COLO829 (cell line): Measurements from ENCODE around the gene DNAH8.

ENCODE experiments used
- DNase-seq: peaks from one replicate; pipeline ENCODE4 v3.0.0; 2012; ENCODE audit warnings: low spot score

DNAH8 gene

DNA sequence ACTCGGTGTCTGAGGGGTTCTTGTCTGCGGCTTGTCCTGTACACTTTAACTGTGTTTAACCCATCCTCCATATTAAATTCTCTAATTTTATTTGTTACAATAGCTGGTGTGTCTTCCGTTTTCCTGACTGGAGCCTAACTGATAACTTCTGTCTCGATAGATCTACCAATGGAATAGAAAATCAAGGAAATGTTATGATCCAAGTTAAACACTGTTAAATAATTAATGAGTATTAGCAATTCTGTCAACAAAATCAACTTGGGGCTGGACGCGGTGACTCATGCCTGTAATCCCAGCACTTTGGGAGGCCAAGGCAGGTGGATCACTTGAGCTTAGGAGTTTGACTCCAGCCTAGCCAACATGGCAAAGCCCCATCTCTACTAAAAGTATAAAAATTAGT, 81.7 kb downstream of the DNAH8 start:
- DNase-seq, result no peak

DNA sequence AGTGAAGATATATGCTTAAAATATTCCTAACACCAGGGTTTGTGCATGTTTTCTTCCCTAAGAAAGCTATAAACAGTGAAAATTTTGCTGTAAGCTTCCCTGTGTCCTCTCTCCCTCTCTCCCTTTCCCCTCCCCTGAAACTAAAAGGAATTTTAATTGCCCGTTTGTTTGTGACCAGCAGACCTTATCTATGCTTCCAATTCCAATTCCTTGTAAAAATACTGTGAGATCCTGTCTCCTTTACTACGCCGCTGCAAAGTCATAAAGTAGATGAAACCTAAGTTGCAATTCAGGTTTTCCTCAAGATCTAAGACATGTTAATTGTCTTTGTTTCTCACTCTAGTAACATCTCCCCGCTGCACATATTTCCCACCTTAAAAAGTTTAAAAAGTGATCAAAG, 82.3 kb downstream of the DNAH8 start:
- no peak for DNase-seq

DNA sequence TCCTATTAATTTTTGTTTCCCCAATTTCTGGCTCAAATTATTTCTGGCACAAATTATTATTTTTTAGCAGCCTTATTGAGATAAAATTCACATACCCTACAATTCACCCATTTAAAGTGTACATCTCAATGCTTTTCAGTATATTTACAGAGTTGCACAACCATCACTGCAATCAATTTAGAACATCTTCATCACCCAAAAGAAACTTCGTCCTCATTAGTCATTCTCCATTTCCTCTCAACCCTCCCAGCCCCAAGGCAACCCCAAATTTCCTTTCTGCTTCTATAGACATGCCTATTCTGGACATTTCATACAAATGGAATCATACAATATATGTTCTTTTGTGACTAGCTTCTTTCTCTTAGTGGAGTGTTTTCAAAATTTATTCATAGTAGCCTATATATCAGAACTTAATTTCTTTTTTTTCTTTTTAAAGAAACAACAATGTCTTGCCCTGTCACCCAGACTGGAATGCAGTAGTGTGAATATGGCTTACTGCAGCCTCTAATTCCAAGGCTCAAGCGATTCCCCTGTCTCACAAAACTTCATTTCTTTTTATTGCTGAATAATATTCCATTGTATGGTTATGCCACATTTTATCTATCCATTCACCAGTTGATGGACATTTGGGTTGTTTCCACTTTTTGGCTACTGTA, 84.5 kb downstream of the DNAH8 start:
- DNase-seq, result no peak

DNA sequence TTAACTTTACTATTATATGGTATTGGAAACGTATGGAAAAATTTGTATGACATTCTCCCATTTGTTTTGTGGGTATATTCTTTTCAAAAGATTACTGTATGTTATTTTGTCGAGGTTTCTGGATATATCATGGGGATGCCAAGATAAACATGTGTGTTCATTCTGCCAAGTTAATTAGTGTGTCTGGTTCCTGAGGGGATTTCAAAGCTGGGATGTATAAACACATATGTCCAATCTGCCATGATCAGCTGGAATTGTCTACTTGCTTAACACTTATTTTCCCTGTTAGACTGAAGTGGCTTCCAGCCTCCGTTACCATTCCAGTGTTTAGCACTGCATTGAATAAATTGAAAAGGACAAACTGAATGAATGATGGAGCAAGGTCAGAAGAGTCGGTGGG, 86.2 kb downstream of the DNAH8 start:
- no peak for DNase-seq

DNA sequence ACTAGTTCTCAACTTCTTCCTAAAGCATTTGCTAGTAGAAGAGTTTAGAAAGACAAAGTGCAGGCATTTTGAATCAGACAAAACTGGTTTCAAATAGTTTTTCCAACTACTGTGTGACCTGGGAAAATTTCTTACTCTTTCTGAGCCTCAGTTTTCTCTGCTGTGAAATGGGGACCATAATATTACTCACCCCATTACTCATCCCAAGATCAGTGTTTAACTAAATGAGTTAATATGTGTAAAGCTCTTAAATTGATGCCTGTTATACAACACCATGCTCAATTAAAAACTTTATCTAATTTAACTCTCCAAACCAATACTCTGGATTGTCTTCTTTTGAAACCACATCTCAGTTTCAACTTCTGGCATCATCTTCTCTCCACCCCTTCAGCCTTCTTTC, 87.4 kb downstream of the DNAH8 start:
- DNase-seq, result no peak

DNA sequence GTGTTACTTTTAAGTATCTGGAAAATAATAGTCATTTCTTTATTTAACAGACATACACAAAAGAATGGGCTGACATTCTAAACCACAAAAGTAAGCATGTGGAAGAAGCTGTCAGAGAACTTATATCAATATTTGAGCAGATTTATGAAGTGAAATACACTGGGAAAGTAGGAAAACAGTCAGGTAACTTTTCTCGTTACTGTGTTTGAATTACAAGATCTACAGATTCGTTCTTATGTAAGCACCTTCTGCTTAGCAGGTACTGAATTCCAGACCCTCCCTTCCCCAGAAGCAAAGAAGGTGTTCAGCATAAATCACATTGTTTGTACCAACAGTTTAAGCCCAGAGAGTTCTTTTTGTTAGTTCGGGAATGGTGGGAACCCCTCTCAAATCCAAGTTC, 88.0 kb downstream of the DNAH8 start:
- no peak for DNase-seq

DNA sequence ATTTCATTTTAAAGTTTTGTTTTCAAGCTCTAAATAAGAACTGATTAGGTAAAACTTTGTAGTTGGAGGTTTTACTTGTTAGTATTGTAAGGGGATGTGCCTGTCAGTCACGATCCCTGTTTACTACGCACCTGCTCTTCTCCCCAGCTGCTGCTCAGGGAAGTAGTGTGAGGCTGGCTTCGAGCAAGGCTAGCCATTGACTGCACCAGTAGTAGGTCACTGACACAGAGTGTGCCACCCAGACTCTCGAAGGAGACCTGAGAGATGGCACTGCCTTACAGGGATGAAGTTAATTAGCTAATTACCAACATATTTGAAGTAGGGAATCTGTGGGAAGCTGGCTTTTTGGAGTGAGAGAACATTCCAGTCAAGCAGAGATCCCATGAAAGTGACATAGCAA, 89.2 kb downstream of the DNAH8 start:
- DNase-seq, result no peak

DNA sequence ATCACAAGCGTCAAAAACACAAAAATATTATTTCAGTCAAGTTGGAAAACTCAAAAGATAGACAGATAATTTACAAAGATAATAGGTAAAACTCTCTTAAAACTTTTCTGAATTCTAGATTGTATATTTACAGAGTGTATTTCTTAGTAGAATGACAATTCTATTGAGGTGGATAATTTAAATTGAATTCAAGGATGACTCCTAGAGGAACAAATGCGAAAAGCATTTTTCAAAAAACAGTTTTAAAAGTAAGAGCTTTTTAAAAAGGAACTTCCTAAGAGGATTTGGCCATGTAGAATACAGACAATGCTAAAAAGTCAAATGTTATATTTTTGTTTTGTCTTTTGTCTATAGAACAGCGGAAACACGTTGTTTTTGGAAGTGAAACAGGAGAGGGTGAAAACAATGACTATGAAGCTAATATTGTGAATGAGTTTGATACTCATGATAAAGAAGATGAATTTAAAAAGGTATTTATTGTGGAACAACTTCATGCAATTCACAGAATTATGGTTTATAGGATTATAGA, 90.1 kb downstream of the DNAH8 start:
- no peak for DNase-seq

DNA sequence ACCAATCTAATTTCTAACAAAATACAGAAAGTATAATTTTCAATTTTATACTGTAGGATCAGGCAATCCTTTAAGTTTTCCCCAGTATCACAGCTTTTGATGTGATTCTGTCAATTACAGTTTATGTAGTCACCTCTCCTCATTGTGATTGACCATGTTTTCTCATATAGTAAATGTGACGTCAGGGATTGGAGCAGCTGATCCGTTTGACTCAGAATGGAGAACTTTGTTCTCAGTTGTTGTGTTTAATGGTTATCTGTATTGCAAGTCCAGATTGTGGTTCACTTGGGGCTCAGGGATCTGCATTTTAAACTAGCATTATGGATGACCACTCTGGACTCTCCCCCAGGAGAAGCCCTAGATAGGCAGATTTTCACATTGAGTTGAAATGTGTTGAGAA, 90.6 kb downstream of the DNAH8 start:
- DNase-seq, result peak; percentile 13

DNA sequence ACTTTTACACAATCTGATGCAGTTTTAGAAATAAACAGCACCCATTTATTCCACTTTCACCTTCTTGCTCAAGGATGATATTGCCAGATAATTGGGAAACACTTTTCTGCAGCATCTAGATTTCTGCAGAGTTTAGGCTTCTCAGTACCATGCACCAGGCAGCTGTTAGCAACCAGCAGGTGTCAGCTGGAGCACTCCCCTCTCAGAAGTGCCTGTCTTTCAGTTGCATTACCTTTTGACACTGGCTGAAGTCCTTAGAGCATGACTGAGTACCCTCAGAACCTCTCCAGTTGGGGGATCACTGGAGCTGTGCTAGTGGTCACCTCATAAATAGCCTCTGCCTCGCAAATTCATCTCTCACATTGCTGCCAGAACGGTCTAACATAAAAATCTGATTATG, 91.2 kb downstream of the DNAH8 start:
- no peak for DNase-seq

DNA sequence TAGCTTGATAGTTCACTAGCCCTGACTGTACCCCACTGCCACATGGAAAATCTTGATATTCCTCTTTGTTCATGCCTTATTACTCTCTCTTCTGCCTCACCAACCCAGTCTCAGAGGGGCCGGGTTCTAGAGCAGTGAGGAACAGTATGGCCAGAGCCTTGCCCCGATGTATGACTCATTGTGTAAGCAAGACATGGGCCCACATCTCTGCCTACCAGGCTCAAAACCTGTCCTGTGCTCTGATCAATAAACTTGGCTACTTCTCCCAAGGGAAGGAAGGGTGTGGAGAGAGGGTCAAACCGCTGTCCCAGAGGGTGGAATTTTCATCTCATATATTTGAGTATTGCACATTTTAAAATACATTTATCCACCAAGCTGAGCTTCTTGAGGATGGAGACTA, 91.7 kb downstream of the DNAH8 start:
- DNase-seq, result no peak

DNA sequence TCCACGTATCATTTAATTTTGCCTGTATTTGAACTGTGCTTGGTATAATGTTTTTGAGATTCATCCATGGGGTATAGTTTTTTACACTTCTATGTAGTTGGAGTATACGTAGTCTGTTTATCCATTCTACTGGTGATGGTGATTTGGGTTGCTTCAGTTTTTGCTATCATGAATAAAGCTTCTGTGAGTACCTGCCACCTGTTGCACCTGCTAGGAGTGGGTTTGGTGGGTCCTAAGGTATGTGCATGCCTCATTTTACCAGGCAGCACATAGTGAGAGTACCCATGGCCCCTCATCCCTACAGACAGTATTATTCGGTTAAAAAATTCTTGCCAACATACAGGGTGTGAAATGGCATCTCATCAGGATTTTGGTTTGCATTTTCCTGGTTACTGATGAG, 92.9 kb downstream of the DNAH8 start:
- DNase-seq, result no peak

DNA sequence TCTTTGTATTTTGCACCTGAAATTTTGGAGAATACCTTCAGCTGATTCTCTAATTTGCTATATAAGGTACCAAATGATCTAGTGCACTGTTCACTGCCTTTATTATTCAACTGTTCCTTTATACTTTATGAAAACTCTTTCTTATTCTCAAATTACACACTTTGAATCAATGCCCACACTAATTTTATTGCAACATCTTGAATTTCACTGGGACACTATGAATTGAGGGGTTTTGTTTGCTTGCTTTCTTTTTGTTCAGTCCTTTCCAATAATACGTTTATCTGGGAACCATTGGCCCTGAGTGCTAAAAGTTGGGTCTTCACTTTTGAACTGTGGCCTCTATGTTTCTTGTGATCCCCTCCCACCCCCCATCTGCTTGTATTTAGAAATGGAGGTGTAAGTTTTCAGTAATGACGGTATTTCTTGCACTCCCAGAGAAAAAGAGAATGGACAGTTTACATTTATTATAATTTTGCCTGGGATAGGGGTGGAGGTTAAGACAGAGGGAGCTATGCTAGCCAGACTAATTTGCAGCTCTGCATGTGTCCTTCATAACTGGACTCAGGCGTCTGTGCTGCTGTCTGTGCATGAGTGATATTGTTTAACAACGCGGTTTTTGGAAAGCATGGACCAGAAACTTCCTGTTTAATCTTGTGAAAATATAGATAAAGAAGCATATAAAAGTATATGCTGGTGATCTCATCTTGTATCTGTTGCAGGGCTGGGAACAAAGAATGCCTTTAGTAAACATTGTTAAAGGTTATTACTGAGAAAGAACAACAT, 98.1 kb downstream of the DNAH8 start:
- DNase-seq, result no peak

DNA sequence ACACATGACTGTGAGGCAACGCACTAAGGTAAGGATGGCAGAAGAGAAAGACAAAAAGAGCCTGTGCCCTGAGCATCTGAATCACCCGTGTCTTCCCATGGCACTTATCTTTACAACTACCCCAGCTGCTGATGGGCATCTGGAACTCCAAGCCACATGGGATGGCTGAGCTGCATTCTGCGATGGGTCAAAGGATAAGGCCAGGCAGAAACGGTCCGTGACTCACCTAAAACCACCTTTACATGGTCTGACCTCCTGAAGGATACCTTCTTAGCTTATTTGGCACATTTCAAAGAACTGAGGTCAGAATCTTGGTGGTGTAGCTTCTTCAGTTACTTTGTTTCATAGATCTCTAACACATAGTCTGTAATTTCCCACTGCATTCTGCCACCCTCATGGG, 99.7 kb downstream of the DNAH8 start:
- no peak for DNase-seq

DNA sequence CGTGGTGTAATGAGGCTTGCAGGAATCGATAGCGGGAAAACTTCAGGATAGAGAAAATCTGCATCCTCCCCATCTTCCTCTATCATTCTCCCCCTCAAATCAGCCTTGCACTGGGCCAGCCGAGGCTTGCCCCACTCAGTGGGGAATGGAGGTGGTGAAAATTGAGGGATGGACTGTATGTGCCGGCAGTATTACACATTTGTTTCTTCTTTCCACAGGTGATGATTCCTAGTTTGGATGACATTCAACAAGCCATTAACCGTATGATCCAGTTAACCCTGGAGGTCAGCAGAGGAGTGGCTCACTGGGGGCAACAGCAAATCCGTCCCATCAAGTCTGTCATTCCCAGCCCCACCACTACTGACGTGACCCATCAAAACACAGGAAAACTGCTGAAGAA, 100.1 kb downstream of the DNAH8 start:
- no peak for DNase-seq

DNA sequence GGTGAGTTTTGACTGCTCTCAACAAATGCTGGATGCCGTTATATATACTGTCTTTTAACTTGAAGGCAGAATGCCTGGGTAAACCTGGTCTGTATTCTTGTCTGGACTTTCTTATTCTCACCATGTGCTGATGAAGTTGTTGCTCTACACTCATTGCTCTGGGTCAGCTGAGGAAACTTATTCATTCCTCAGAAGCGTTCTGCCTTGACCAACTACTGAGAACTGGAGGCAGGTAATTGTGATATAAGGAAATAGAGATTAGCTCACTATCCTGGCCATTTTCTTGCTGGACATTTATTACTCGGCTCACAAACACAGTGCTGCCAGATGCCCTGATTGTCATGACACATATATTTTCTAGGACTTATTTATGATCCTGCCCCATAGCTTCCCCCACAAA, 103.6 kb downstream of the DNAH8 start:
- no peak for DNase-seq

DNA sequence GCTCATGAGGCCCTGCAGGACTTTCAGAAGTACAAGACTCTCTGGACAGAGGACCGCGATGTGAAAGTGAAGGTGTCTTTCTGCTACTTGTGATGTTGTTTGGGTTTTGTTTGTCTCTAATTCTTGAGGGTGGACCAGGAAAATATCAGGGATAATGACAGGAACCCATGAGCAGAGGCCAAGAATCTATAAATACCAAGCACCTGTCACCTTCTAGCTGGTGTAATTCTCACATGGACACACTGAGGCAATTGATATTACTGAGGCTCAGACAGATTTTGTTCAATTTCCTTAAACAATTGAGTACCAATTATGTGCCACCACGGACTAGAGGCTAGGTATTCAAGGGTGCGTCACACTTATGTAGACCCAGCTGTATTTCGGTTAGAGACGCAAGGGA, 107.9 kb downstream of the DNAH8 start:
- DNase-seq, result no peak

DNA sequence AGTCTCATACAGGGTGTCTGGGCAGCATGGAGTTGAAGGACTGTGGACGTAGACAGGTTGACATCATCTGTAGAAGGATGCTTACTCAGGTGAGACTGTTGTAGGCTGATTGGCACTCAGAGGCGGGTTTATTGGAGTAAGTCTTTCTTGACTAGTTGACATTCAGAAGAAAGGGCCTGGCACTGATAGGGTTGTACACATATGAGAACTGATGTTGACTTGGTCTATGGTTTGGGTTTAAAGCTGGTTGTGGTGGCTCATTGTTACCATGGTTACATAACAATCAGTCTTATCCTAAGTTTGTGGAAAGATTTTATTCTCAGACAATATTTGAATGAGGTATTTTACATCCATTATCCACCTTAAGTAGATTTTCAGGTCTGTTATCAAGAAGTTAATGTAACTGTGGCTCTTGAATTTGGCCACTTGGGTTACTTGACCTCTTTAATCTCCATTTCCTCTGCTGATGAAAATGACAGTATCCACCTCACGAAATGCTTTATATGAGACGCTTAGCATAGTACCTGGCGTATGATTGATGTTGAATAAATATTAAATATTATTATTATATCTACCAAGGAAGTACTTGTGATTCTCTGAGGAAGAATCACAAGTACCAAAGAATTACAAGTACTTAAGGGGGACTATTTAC, 109.3 kb downstream of the DNAH8 start:
- DNase-seq, result no peak

DNA sequence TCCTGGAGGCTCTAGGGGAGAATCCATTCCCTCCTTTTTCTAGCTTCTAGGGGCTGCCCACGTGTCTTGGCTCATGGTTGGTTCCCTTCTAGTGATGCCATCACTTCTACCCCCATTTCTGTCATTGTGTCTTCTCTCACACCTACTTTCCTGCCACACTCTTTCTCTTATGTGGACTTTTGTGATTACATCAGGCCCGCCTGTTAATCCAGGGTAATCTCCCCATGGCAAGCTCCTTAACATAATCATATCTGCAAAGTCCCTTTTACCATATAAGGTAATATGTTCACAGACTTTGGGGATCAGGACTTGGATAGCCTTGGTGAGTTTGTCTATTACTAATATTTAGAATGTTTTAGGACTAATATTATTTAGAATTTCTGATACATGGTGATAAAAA, 111.9 kb downstream of the DNAH8 start:
- no peak for DNase-seq

DNA sequence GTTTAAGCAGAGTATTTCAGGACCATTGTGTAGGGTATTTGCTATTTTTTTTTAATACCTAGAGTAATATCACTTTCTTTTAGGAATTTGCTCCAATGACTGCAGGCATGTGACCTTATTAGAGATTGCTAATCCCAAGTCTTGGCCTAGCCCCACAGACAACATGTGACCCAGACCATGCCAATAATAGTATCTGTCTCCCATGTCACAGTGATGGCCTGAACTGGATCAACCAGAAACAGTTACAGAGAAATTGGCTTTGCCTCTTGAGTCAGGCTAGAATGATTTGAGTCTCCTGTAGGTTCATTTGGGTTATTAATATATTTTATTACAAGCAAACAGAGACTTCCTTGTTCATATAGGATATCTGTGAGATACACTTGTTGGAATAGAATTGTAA, 116.8 kb downstream of the DNAH8 start:
- no peak for DNase-seq

DNA sequence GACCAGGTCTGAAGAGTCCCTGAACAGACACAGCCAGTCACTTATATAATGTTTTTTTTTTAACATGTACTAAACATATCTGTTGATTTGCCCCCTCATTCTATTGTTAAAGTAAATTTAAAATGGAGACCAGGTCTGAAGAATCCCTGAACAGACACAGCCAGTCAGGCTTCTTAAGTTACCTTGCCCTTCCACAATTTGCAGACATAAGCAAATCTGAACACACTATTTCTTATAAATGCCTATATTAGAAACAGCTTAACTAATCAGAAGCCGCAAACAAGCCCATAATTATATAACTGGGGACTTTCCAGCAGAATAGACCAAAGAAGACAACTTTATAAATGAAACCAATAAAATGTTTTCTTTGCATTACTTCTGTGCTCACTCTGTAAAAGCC, 118.2 kb downstream of the DNAH8 start:
- DNase-seq, result no peak

DNA sequence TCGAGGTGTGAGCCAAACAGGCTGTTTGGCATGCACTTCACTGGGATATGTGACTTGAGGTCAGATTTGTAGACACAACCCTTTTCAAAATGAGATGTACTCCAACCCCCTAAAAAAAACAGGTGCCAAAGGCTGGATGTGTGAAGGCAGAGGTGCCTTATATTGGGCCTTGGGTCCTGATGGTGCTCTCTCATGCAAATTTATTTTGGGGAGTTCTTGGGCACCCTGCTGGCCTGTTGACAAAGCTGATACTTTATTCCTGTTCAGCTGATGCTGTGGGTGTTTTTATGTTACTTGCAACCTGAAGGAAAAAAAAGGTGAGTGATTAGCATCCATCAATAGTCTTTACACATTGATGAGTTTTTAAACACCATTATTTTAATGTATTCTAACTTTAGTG, 121.5 kb downstream of the DNAH8 start:
- no peak for DNase-seq

DNA sequence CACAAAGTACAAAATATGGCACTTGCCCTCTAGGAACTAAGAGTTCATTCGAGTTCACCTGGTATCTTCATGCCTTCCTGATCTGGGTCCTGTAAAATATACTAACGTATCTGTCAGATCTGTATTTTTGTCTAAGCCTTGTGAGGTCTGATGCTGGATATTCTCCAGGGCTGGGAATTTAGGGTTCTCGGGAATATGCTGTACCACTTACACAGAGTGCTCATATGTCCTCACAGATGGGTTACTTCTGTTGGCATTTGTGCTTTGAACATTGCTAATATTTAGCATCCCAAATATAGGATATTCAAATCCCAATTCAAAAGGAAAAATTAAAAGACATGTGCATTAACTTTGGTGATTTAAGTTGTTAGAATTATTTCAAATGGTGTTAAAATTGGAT, 122.0 kb downstream of the DNAH8 start:
- no peak for DNase-seq
